Measurements from ENCODE around the gene YKT6.

GRCh38 chr7:44218418-44219201 lies 17.8 kb downstream of the YKT6 start:
- TF ChIP-seq CTCF (optimal IDR thresholded peaks at IDR 0.05 in 1 of 3, IDR thresholded peaks at IDR 0.05 in 1 of 3, conservative IDR thresholded peaks at IDR 0.05 in 1 of 3; ENCODE audit: extremely low read depth in 1 of 3, insufficient read depth in 2 of 3, low read length in 3 of 3) = no peak
- no peak for TF ChIP-seq EZH2 (IDR thresholded peaks at IDR 0.05; ENCODE audit: low read length)

All from keratinocyte (primary cell).